ENCODE results near the gene JCHAIN. TPM values are rescaled to one million over a fixed set of nuclear protein-coding genes. Genes with fewer than 3 reads are reported as not detected.

The JCHAIN gene
- total RNA-seq, 1 experiment from 2014 or later, result not detected

- no peaks in the 10 kb centered on the region for H3K4me1 ChIP-seq (replicated peaks)
- peaks cover 22% of the 10 kb centered on the region for H3K27me3 ChIP-seq (replicated peaks)
- H3K4me3 ChIP-seq, result no peak overlapping the region
- DNase-seq (ENCODE audit: low read depth in 1 of 2, low spot score in 2 of 2), result no peak
- no peaks in the 10 kb centered on the region for H3K36me3 ChIP-seq
- no peak overlapping the region for H3K27ac ChIP-seq
- H3K9me3 ChIP-seq (replicated peaks), result no peaks in the 10 kb centered on the region
Observed at GRCh38 chr4:70613306-70614183, 52.8 kb downstream of the JCHAIN start.

DNA sequence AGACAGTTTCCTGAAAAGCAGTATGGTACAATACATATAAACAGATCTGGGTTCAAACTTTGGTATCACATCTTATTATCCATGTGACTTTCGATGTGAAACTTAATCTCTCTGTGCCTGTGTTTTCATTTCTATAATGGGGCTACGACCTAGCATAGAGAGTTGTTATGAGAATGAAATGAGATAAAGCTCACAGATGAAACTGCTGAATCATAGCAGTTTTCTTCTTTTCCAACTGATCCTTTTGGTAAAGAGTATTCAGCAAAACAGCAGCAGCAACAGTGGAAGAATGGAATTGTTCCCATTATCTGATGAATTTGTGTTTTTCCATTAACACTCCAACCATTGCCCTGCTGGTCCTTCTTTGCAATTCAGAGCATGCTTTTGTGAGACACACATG is 58.0 kb downstream of the JCHAIN start:
- Histone ChIP-seq H3K36me3 (no peaks in the 10 kb centered on the region), H3K4me3 (no peak overlapping the region), H3K27ac (no peak overlapping the region), H3K9me3 (replicated peaks) (no peaks in the 10 kb centered on the region), H3K4me1 (replicated peaks) (no peaks in the 10 kb centered on the region), H3K27me3 (replicated peaks) (peaks cover 12% of the 10 kb centered on the region)
- no peak for DNase-seq (ENCODE audit: low read depth in 1 of 2, low spot score in 2 of 2)

- Histone ChIP-seq H3K27me3 (replicated peaks) (peaks cover 6% of the 10 kb centered on the region), H3K4me1 (replicated peaks) (no peaks in the 10 kb centered on the region), H3K36me3 (no peaks in the 10 kb centered on the region)
Observed at GRCh38 chr4:70607334-70607853, 58.9 kb downstream of the JCHAIN start.

GRCh38 chr4:70606459-70606858 is 59.8 kb downstream of the JCHAIN start:
- Histone ChIP-seq H3K36me3 (no peaks in the 10 kb centered on the region), H3K4me3 (no peak overlapping the region), H3K9me3 (replicated peaks) (no peaks in the 10 kb centered on the region), H3K4me1 (replicated peaks) (no peaks in the 10 kb centered on the region), H3K27ac (no peak overlapping the region), H3K27me3 (replicated peaks) (no peaks in the 10 kb centered on the region; the same call in none of the 2 replicates)
- DNase-seq (ENCODE audit: low read depth in 1 of 2, low spot score in 2 of 2), result no peak

More at GRCh38 chr4:70607334-70607853, 58.9 kb downstream of the JCHAIN start:
- Histone ChIP-seq H3K9me3 (replicated peaks) (no peaks in the 10 kb centered on the region), H3K4me3 (no peak overlapping the region), H3K27ac (no peak overlapping the region)
- no peak for DNase-seq (ENCODE audit: low read depth in 1 of 2, low spot score in 2 of 2)

Other genes with a start within 250 kb of the JCHAIN start
- gene MUC7, start 194.3 kb downstream of the JCHAIN start, total RNA-seq (2014; rRNA removed; shearing (Covaris generic)), result not detected in 2 replicates
- not detected in 2 replicates for gene AMTN, start 147.9 kb downstream of the JCHAIN start, total RNA-seq (2014; rRNA removed; shearing (Covaris generic))
- gene AMBN, start 74.3 kb downstream of the JCHAIN start, total RNA-seq (2014; rRNA removed; shearing (Covaris generic)), result not detected in 2 replicates
- gene ENAM, start 37.8 kb downstream of the JCHAIN start, total RNA-seq (2014; rRNA removed; shearing (Covaris generic)), result not detected in 2 replicates
- 12.7 and 18.1 TPM in 2 replicates for gene UTP3, start 22.0 kb upstream of the JCHAIN start, total RNA-seq (2014; rRNA removed; shearing (Covaris generic))
- gene RUFY3, start 55.5 kb upstream of the JCHAIN start, total RNA-seq (2014; rRNA removed; shearing (Covaris generic)), result 13.9 and 21.1 TPM in 2 replicates
- gene GRSF1, start 173.4 kb upstream of the JCHAIN start, total RNA-seq (2014; rRNA removed; shearing (Covaris generic)), result 82.1 and 100 TPM in 2 replicates
- 7.5 and 12.9 TPM in 2 replicates for gene MOB1B, start 235.9 kb upstream of the JCHAIN start, total RNA-seq (2014; rRNA removed; shearing (Covaris generic))